Esophagus muscularis mucosa (tissue), 3 donors: ENCODE results near the gene MYCBPAP.

Experiments
- CTCF ChIP-seq, 3 experiments: fragments of 200-600 bp in 2 of 3; fragments of 450-650 bp in 1 of 3; sonication (generic) in 2 of 3; IDR thresholded peaks; one replicate each; pipeline ENCODE4 v1.5.1; 2017 to 2019; ENCODE audit warnings: antibody characterized with exemption in 3 of 3, mild to moderate bottlenecking in 2 of 3, moderate library complexity in 1 of 3
- POLR2A ChIP-seq: fragments of 450-650 bp; IDR thresholded peaks from one replicate; pipeline ENCODE4 v1.6.1; 2017; ENCODE audit warnings: antibody characterized with exemption, moderate library complexity, mild to moderate bottlenecking, low read depth
- POLR2AphosphoS5 ChIP-seq, 2 donors: sonication (generic); formaldehyde crosslinking; IDR thresholded peaks; one replicate each; pipeline ENCODE4 v1.6.1; 2017; ENCODE audit warnings: antibody characterized with exemption in 2 of 2

GRCh38 chr17:50484386-50485155 is 23.7 kb upstream of the MYCBPAP start:
- TF ChIP-seq CTCF (IDR thresholded peaks at IDR 0.05) (no peak), POLR2A (no peak), POLR2AphosphoS5 (IDR thresholded peaks at IDR 0.05) (no peak)
